ENCODE results near the gene GRIK1.

Gene GRIK1

DNA sequence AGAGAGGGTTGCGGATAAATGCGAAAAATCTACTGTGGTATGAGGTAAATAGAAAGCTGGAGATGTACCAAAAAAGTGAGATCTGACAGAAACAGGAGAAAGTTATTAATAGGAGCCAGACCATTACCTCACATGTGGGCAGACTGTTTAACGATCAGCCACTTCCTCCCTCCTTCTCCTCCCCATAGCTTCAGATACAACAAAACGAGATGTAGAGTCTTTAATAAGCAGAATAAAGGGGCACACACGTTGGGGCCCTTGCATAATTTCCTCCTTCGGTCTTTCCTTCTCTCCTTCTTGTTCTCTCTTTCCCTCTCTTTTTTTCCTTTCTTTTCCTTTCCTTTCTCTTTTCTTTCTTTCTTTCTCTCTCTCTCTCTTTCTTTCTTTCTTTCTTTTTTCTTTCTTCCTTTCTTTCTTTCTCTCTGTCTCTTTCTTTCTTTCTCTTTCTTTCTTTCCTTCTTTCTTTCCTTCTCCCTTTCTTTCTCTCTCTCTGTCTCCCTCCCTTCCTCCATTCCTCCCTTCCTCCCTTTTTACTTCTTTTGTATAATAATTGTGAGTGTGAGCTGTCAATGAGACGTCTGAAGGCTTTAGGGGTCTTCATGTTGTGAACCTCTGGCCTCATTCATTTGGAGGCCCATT is 242.1 kb downstream of the GRIK1 start:
- H3K4me2 ChIP-seq (ENCODE audit: low read length) = peak overlapping the region; percentile 44
- no peaks in the 10 kb centered on the region for H3K79me2 ChIP-seq (ENCODE audit: control insufficient read depth, low read length)
- H3K27ac ChIP-seq (ENCODE audit: low read depth, low read length) = peak overlapping the region; percentile 69
- H3K4me3 ChIP-seq (ENCODE audit: low read length) = peak overlapping the region; percentile 25
- H3K36me3 ChIP-seq (ENCODE audit: control insufficient read depth, low read length) = peaks cover 3% of the 10 kb centered on the region; the same call in 1 of the 2 replicates
- H3K9me3 ChIP-seq (ENCODE audit: control insufficient read depth, insufficient read depth, low read length) = peaks cover 5% of the 10 kb centered on the region; the same call in 1 of the 2 replicates
- H3K9me2 ChIP-seq (replicated peaks; ENCODE audit: control insufficient read depth, low read length) = no peaks in the 10 kb centered on the region
- H3K4me1 ChIP-seq (ENCODE audit: control insufficient read depth, low read length) = peaks cover 42% of the 10 kb centered on the region
- H3K27me3 ChIP-seq (ENCODE audit: control insufficient read depth, low read length) = no peaks in the 10 kb centered on the region
- no peaks in the 10 kb centered on the region for H4K20me1 ChIP-seq (ENCODE audit: control insufficient read depth, insufficient read depth, low read depth, low read length)
- 0 out of 2 replicates have a peak, but pooled peaks cover 3% of the 10 kb centered on the region for H3F3A ChIP-seq (ENCODE audit: control insufficient read depth, insufficient read depth)
- TF ChIP-seq, protein P1, sequence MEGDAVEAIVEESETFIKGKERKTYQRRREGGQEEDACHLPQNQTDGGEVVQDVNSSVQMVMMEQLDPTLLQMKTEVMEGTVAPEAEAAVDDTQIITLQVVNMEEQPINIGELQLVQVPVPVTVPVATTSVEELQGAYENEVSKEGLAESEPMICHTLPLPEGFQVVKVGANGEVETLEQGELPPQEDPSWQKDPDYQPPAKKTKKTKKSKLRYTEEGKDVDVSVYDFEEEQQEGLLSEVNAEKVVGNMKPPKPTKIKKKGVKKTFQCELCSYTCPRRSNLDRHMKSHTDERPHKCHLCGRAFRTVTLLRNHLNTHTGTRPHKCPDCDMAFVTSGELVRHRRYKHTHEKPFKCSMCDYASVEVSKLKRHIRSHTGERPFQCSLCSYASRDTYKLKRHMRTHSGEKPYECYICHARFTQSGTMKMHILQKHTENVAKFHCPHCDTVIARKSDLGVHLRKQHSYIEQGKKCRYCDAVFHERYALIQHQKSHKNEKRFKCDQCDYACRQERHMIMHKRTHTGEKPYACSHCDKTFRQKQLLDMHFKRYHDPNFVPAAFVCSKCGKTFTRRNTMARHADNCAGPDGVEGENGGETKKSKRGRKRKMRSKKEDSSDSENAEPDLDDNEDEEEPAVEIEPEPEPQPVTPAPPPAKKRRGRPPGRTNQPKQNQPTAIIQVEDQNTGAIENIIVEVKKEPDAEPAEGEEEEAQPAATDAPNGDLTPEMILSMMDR (IDR thresholded peaks at IDR 0.05; ENCODE audit: low read depth, low read length, poor library complexity, severe bottlenecking) = no peak
- TF ChIP-seq EZH2phosphoT487 (IDR thresholded peaks at IDR 0.05; ENCODE audit: borderline replicate concordance, low read length) = no peak

DNA sequence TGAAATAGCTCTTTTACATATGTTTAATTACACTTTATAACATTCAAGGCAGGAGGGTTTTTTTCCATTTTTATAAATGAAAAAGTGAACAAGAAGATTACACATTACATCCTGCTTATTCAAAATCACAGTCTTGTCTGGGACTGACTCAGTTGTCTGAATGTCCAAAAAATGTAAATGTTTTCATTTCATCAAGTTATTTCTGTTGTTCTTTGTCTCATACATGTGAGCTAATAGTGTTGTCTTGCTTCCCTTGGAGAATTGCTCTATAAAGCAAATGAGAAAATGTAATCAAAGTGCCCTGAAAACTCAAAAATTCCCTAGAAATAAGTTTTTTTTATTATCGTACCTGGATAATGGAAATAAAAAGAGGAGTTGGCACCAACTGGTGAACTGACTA is 242.9 kb downstream of the GRIK1 start:
- Histone ChIP-seq H3K4me2 (ENCODE audit: low read length) (peak overlapping the region; percentile 44), H3K4me3 (ENCODE audit: low read length) (peak overlapping the region; percentile 25), H3K36me3 (ENCODE audit: control insufficient read depth, low read length) (peaks cover 3% of the 10 kb centered on the region; the same call in 1 of the 2 replicates), H3K9me2 (replicated peaks; ENCODE audit: control insufficient read depth, low read length) (no peaks in the 10 kb centered on the region), H3K27ac (ENCODE audit: low read depth, low read length) (peak overlapping the region; percentile 69), H3F3A (ENCODE audit: control insufficient read depth, insufficient read depth) (0 out of 2 replicates have a peak, but pooled peaks cover 3% of the 10 kb centered on the region), H4K20me1 (ENCODE audit: control insufficient read depth, insufficient read depth, low read depth, low read length) (no peaks in the 10 kb centered on the region), H3K4me1 (ENCODE audit: control insufficient read depth, low read length) (peaks cover 42% of the 10 kb centered on the region), H3K27me3 (ENCODE audit: control insufficient read depth, low read length) (no peaks in the 10 kb centered on the region), H3K9me3 (ENCODE audit: control insufficient read depth, insufficient read depth, low read length) (peaks cover 5% of the 10 kb centered on the region; the same call in 1 of the 2 replicates), H3K79me2 (ENCODE audit: control insufficient read depth, low read length) (no peaks in the 10 kb centered on the region)
- TF ChIP-seq, protein P1 (IDR thresholded peaks at IDR 0.05; ENCODE audit: low read depth, low read length, poor library complexity, severe bottlenecking) = no peak
- no peak for TF ChIP-seq EZH2phosphoT487 (IDR thresholded peaks at IDR 0.05; ENCODE audit: borderline replicate concordance, low read length)

DNA sequence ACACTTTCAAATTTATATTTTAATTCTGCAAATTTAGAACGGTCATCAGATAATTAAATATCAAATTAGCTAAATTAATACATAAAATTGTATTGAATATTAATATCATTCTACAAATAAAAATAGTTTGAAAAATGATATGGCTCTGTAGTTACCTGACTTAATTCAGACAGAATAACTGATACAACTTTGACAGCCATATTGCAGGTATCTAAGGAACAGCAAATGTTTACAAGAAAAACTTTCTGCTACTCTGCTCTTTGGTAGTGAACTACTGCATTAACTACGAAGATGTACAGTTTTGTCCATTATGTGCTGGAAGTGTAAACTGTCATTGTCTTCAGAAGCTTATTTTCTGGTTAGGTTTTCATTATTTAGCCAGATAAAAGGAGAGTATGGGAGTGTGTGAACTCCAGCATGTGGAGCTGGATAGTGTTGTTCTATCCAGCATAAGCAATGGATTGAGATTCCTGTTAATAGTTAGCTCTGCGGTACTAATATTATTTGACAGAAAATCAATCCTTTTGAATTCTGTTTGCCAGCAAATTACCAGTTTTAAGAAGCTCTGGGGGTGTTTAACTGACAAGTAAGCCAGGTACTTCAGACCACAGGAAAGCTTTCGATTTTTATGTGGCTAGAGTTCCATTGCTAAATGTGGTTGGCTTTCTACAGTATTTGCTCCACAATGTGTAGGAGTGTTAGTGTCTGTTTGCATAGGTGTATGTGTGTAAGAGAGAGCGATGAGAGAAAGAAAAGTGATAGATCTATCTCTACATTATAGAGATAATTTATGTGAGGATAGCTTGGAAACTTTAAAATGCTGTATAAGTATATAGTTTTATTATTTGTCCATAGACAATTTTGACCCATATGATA is 247.9 kb downstream of the GRIK1 start:
- H3K27me3 ChIP-seq (ENCODE audit: control insufficient read depth, low read length) = no peaks in the 10 kb centered on the region
- H3K9me3 ChIP-seq (ENCODE audit: control insufficient read depth, insufficient read depth, low read length) = no peaks in the 10 kb centered on the region
- H3K4me2 ChIP-seq (ENCODE audit: low read length) = no peak overlapping the region
- no peaks in the 10 kb centered on the region for H3K79me2 ChIP-seq (ENCODE audit: control insufficient read depth, low read length)
- H3K4me1 ChIP-seq (ENCODE audit: control insufficient read depth, low read length) = peaks cover 8% of the 10 kb centered on the region
- H4K20me1 ChIP-seq (ENCODE audit: control insufficient read depth, insufficient read depth, low read depth, low read length) = no peaks in the 10 kb centered on the region
- H3K4me3 ChIP-seq (ENCODE audit: low read length) = no peak overlapping the region
- H3K36me3 ChIP-seq (ENCODE audit: control insufficient read depth, low read length) = no peaks in the 10 kb centered on the region
- H3K27ac ChIP-seq (ENCODE audit: low read depth, low read length) = no peak overlapping the region
- no peaks in the 10 kb centered on the region for H3K9me2 ChIP-seq (replicated peaks; ENCODE audit: control insufficient read depth, low read length)
- TF ChIP-seq, protein P1 (IDR thresholded peaks at IDR 0.05; ENCODE audit: low read depth, low read length, poor library complexity, severe bottlenecking) = no peak
- TF ChIP-seq EZH2phosphoT487 (IDR thresholded peaks at IDR 0.05; ENCODE audit: borderline replicate concordance, low read length) = no peak
- no peaks in the 10 kb centered on the region for H3F3A ChIP-seq (ENCODE audit: control insufficient read depth, insufficient read depth)

Data from DOHH2 (cell line).